GM21360 (cell line): Measurements from ENCODE around the gene DNAI2.

Experiments used
- ATAC-seq: cut with Tn5 transposase; IDR thresholded peaks from one replicate; pipeline ENCODE4 v1.9.1; 2021; ENCODE audit warnings: mild to moderate bottlenecking, moderate library complexity; ENCODE audit not compliant: unreplicated experiment

Gene DNAI2

DNA sequence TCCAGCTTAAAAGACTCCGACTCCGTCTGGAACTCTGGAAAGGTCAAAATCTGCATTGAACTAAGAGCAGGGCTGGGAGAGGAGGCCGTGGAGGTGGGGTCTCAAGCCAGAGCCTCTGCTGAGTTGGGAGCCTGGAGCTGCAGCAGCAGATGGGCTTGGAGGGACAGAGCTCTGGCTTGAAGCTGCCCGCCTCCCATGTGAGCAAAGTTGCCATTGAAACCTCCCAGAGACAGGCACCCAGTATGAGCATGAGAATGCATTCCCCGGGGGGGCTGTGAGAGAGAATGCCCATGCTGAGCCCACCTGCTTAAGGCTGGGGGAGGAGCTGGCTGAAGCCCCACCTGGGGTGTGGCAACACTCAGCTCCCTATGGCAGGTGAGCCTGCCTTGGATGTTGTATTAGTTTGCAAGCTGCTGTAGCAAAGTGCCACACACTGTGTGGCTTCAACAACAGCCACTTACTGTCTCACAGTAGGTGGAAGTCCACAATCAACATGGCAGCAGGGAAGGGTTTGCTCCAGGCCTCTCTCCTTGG lies 61.6 kb downstream of the DNAI2 start:
- ATAC-seq, result no peak

GRCh38 chr17:74336307-74336706 lies 62.3 kb downstream of the DNAI2 start:
- no peak for ATAC-seq

DNA sequence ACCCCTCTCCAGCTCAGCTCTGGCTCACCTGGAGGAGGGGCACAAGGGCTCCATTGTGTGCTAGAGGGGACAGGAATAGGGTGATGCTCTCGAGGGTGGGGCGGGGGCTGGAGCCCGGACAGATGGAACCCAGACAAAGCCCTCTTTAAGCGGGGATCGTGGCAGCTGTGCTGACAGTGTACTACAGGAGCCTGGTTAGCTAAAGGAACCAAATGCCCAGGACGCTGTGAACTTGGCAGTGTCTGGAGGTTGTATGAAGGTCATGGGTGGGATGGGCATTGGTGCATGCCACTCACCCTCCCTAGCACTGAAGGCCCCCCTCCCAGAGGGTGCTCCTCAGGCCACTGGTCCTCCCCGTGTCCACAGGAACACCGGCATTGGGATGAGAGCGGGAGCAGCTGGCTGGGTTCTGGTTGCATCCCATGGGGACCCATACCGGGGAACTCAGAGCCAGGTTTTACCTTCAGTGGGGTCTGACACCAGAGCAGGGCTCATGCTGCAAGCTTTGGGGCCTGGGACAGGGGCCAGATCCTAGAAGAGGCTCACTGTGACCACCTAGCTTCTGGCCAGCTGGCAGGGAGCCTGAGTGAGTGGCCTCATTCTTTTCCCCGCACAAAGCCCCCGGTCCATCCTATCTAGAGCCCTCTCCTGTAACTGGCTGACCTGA lies 63.9 kb downstream of the DNAI2 start:
- ATAC-seq, result no peak

DNA sequence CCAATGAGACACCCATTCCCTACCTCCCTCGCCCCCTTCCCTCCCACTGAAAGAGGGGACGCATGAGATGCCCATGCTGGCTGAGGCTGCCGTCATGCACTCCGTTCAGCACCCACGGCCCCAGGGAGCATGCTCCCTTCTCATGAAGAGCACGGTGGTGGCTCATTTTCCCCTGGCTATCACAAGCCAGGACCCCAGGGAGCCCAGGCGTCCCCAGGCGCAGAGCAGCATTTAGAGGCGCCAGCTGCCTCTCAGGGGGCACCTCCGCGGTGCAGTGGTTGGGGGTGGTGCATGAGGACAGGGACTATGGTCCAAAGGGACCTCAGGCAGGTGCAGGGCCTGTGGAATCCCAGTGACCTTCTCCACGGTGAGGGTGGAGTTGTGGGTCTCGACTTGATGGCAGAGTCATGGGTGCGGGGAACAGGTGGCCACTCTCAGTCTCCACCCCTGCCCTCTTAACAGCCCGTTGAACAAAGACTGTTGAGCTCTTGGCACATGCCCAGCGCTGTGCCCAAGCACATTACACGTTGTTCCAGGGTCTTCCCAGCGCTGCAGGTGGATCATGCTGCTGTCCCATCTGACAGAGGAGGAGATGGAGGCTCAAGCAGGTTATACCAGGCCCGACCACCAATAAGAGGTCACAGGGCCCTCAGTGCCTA lies 65.6 kb downstream of the DNAI2 start:
- no peak for ATAC-seq

GRCh38 chr17:74340470-74341023 lies 66.5 kb downstream of the DNAI2 start:
- ATAC-seq, result no peak

- ATAC-seq, result no peak
Observed at GRCh38 chr17:74342224-74342623, 68.2 kb downstream of the DNAI2 start.

- ATAC-seq, result no peak
Observed at GRCh38 chr17:74343121-74343520, 69.1 kb downstream of the DNAI2 start.

DNA sequence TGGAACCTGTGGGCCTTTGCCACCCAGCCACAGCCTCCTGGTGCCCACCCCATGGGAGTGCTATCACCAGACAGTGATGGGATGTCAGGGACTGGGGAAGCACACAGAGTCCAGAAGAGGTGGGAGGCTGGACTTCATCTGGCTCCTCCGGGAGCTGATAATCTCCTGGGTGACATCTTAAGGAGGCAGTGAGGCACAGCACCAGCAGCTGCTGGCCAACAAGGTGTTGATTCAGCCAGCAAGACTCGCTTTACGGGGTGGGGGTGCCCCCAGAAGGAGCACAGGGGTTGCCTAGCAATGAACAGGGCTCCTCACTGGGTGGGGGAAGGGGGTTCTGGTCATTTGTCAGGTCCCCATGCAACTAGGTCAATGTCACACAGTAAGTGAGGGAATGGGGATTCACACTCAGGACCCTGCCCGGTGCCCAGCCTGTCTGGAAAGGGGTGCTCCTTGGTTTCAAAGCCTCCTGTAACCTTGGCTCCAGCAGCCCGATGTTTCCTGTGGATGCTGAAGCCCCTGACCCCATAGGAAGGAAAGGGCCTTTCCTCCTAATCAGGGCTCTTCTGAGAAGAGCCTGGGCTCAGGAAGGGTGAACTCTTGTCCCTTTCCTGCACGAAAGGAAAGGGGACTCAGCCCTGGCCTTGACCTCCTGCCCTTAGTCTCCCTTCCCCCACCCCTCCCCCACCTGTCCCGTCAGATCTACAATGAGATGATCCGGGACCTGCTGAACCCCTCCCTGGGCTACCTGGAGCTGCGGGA lies 69.7 kb downstream of the DNAI2 start:
- no peak for ATAC-seq

GRCh38 chr17:74344658-74345057 lies 70.6 kb downstream of the DNAI2 start:
- ATAC-seq, result no peak

DNA sequence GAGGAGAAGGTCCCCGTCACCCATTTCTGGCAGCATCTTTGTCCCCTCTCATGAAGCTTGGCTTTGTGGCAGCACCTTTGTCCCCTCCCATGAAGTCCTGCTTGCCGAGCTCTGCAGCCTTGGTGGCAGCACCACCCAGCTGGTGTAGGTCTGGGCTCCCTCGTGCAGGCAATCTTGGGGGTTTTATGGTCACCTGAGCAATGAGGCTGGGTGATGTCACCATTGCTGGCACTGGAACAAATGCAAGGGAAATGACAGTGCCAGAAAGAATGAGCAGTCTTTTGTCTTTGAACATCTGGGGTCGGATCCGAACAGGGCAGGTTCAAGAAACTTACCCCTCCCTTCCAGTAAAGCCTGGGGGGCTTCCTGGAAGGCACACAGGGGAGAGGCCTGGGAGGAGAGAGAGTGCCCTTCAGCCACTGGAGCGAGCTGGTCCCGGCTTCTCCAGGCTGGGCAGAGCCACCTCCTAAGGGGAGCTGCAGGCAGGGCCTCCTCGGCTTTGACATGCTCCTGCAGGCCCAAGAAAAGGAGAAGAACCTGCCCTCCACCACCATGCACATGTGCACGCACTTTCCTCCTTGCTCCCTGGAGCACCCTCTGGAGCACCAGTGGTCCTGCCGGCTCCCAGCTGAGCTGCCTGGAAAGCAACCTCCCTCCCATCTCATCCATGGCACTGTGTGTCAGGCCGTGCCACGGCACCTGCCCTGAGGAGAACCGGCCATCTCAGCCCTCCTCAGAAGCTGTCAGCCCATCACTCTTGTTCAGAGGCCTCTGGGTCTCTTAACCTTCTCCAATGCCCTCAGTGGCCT lies 71.6 kb downstream of the DNAI2 start:
- ATAC-seq, result no peak

DNA sequence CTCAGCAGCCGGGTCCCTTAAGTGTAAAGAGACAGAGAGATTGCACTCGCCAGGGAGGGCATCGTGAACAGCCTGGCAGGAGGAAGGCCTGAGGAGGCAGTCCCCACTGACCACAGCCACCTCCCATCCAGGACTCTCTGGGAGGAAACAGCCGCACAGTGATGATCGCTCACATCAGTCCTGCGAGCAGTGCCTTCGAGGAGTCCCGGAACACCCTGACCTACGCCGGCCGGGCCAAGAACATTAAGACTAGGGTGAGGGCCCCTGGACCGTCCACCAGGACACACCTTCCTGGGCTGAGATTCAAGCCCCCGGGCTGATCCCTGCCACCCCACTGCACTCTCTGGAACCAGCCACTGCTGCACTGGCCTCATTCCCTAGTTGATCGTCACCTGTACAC lies 73.6 kb downstream of the DNAI2 start:
- ATAC-seq, result no peak

DNA sequence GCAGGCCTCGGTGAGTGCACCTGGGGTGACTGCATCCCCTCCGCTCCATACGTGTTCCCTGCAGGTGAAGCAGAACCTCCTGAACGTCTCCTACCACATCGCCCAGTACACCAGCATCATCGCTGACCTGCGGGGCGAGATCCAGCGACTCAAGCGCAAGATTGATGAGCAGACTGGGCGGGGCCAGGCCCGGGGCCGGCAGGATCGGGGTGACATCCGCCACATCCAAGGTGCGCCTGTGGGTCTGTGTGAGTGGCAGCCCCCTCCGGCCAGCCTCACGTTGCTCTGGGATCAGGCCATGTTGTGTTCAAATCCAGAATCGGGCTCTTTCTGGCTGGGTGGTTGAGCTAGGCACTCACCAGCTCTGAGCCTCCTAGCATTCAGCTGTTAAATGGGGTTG lies 75.1 kb downstream of the DNAI2 start:
- ATAC-seq, result no peak

GRCh38 chr17:74350486-74350885 lies 76.5 kb downstream of the DNAI2 start:
- ATAC-seq, result no peak

DNA sequence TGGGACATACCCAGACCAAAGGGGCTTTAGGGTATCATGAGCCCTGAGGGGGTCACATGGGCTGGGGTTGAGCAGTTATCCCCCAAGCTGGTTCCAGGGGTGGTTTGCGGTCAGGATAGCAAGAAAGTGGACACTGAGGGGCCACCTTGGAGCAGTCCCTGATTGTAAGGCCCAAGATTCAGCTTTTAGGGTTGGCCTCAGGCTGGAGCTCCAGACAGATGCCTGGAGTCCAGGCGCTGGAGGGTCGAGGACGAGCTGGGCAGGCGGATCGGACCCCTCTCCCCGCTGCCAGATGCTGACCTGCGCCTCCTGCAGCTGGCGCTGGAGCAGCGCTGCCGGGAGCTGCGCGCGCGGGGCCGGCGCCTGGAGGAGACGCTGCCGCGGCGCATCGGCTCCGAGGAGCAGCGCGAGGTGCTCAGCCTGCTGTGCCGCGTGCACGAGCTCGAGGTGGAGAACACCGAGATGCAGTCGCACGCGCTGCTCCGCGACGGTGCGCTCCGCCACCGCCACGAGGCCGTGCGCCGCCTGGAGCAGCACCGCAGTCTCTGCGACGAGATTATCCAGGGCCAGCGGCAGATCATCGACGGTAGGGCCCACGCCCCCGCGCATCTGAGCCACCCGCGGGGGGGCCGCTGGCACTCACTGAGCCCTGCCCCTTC lies 77.6 kb downstream of the DNAI2 start:
- ATAC-seq, result no peak

DNA sequence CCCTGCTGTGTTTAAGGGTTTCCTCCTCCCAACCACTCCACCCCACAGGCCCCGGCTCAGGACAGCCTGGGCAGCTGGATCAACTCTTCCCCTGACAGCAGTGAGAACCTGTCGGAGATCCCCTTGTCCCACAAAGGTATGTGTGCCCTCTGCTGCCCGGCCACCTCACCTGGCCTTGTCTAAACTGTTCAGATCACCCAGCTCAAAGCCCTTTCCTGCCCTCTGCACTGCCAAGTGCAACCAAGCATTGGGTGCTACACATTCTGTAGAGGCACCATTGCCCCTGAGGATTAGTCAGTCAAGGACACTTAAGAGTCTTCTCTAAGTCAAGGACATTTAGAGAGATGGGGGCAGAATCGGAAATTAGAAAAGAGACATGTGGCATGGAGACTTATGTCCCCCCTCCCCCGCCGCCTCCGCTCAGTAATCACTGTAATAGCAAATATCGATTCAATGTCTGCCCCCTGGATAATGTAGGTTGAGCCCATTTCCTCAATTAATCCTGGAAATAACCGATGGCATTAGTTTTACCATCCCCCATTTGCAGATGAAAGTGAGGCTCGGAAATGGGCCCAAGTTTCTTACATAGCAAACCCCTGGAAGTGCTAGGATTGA lies 79.5 kb downstream of the DNAI2 start:
- ATAC-seq, result no peak

DNA sequence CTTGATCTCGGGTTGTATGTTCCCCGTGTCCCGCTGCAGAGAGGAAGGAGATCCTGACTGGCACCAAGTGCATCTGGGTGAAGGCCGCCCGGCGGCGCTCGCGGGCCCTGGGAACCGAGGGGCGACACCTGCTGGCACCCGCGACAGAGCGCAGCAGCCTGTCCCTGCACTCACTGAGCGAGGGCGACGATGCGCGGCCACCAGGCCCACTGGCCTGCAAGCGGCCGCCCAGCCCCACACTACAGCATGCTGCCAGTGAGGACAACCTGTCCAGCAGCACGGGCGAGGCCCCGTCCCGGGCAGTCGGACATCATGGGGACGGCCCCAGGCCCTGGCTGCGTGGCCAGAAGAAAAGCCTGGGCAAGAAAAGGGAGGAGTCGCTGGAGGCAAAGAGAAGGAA lies 80.1 kb downstream of the DNAI2 start:
- ATAC-seq, result no peak

DNA sequence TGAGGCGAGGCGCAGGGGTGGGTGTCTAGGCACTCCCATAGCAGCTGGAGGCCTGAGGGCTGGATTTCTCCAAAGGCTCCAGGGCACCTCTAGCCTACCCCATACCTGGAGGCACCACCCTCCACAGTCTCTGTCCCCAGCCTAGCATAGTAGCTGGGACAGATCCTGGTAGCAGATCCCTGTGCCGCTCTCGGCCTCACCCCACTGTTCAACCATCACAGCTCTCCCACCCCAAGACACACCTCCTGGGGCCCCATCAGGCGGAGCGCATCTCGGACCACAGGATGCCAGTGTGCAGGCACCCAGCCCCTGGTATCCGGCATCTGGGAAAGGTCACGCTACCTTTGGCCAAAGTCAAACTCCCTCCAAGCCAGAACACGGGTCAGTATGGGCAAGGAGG lies 80.5 kb downstream of the DNAI2 start:
- ATAC-seq, result no peak

DNA sequence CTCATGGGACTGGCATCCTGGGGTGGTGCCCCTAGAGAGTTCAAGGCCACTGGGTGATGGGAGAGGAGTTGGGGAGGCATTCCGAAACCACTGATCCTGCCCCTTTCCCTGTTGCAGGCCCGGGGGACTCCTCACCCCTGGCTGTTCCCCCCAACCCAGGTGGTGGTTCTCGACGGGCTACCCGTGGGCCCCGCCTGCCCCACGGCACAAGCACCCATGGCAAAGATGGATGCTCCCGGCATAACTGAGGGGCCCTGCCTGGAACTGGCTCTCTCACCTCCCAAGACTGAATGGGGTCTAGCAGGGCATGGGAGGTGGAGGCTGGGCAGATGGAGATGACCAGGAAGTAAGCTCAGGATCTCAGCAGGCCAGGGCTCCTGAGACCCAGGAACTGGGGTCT lies 81.0 kb downstream of the DNAI2 start:
- ATAC-seq, result no peak

GRCh38 chr17:74356646-74357465 lies 82.8 kb downstream of the DNAI2 start:
- ATAC-seq, result no peak
